Fibroblast of lung (primary cell): Measurements from ENCODE around the gene TGFB1I1.

Source experiments
- CTCF ChIP-seq, 2 donors: IDR thresholded peaks in 1 of 2; conservative IDR thresholded peaks in 1 of 2; 1 replicate in 1 of 2; 2 replicates in 1 of 2; pipeline ENCODE4 v1.5.1; 2011 to 2012; ENCODE audit warnings: low read length in 2 of 2, control low read depth in 1 of 2, inconsistent platforms in 1 of 2, low read depth in 1 of 2, mild to moderate bottlenecking in 1 of 2
- EZH2 ChIP-seq: IDR thresholded peaks from 2 replicates; pipeline ENCODE4 v1.5.1; 2012; ENCODE audit warnings: low read length, control low read depth, mild to moderate bottlenecking; ENCODE audit errors: missing control alignments

GRCh38 chr16:31466381-31466841, 5.5 kb upstream of the TGFB1I1 start:
- TF ChIP-seq CTCF (conservative IDR thresholded peaks at IDR 0.05 in 1 of 2, IDR thresholded peaks at IDR 0.05 in 1 of 2; ENCODE audit: low read depth in 1 of 2, low read length in 2 of 2) (no peak), EZH2 (no peak)
